HG03469 (cell line): ENCODE data around the gene CCIN.
"Not testable (repeated sequence)": the region's sequence is repeated elsewhere in the genome, so short reads cannot be mapped to it uniquely, and the experiment has no call there.

Source experiments
- ATAC-seq: cut with Tn5 transposase; IDR thresholded peaks from one replicate; pipeline ENCODE4 v1.9.1; 2021; ENCODE audit warnings: mild to moderate bottlenecking, moderate library complexity, moderate number of reproducible peaks; ENCODE audit not compliant: unreplicated experiment

Gene CCIN

GRCh38 chr9:36158122-36158521 is 11.1 kb upstream of the CCIN start:
- no peak for ATAC-seq

GRCh38 chr9:36158917-36159316 is 10.3 kb upstream of the CCIN start:
- no peak for ATAC-seq

- ATAC-seq = not testable (repeated sequence)
These were observed 9.7 kb upstream of the CCIN start for GRCh38 chr9:36159509-36159908.

DNA sequence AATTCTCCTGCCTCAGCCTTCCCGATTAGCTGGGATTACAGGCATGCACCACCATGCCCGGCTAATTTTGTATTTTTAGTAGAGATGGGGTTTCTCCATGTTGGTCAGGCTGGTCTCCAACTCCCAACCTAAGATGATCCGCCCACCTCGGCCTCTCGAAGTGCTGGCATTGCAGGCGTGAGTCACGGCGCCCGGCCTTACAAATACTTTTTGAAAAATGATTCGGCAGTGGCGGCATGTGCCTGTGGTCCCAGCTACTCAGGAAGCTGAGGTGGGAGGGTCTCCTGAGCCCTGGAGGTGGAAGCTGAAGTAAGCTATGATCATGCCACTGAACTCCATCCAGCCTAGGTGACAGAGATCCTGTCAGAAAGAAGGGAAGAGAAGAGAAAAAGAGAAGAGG is 9.1 kb upstream of the CCIN start:
- not testable (repeated sequence) for ATAC-seq

DNA sequence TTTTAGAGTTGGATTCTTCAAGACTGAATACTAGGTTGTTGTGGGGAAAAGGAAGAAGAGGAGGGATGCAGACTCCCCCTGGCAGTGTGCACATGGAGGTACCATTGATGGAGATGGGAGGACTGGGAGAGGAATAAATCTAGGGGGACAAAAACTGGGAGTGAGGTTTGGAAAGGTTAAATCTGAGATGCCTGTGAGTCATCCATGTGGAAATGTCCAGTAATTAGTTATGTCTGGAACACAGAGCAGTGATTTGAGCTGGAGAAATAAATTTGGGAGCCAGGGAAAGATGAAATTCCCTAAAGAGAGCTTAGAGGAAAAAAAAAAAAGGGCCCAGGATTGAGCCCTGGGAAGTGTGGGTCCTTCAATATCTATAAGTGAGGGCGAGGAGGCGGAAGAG is 8.0 kb upstream of the CCIN start:
- no peak for ATAC-seq

DNA sequence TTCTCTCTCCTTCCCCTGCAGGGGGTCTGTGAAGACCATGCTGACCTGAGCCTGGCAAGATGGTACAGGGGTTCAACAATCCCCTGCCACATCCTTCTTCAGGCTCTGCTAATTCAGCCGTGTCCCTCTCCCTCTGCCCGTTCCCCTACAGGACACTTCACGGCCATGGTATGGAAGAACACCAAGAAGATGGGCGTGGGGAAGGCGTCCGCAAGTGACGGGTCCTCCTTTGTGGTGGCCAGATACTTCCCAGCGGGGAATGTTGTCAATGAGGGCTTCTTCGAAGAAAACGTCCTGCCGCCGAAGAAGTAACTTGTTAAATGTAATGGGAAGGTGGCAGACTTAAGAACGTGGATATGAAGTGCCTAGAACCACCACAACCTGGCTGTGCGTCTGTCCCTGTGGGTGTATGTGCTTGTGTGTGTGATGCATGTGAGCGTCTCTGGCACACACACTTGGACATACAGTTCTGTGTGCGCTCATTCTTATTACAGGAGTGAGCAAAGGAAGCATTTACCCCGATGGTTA is 6.9 kb upstream of the CCIN start:
- ATAC-seq = no peak

GRCh38 chr9:36163049-36163785 is 6.0 kb upstream of the CCIN start:
- no peak for ATAC-seq

DNA sequence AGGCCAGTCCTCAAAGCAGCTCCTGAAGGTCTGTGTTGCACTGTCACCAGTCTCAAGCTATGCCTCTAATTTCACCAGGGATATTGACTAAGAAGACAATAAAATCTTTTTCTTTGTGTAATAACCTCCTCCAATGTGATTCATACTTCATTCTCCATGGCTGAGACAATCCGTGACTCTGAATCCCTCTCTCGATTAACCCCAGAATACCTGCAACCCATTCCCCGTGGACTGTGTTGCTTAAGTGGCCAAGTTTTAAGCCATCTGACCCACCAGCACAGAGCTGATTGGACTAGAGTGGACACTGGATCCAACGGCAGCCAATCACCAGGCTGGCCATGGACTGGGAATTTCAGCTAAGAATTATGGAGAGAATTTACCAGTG is 5.4 kb upstream of the CCIN start:
- ATAC-seq = no peak

GRCh38 chr9:36164372-36164771 is 4.8 kb upstream of the CCIN start:
- no peak for ATAC-seq

GRCh38 chr9:36164989-36165388 is 4.2 kb upstream of the CCIN start:
- ATAC-seq = no peak

- ATAC-seq = no peak
These were observed 3.4 kb upstream of the CCIN start for GRCh38 chr9:36165826-36166167.

DNA sequence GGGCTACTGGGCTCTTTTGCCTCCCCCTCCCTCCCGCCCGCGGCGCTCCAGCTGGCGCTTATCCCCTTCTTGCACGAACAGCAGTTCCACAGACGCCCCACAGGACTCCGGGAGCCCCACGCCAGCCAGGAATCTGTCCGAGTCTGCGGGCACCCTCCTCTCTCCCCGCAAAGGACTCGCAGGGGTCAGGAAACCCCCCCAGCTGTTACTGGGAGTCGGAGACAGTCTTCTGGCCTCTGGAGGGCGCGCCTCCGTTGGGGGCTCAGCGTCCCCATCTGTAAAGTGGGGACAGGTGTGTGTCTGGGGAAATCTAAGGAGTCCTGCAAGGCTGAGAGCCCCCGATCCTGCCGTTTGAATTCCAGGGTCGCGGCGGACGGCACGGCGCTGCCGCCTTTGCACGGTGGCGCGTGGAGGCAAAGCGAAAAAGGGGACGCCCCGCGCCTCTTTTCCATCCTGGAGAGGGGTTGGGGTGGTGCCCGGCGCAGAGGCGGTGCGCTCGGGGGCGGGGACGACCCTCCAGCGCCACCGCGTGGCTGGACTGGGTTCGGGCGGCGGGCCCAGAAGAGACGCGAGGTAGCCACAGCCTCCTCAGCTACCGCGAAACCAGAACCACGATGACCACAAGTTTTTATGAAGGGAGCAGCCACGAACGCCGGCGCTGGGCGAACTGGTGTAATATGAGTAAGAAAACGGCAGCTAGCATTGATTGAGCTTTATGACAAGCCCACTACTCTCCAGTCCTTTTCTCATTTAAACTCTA is 2.8 kb upstream of the CCIN start:
- ATAC-seq = no peak

- ATAC-seq = no peak
These were observed 520 bp downstream of the CCIN start for GRCh38 chr9:36169708-36170107.

DNA sequence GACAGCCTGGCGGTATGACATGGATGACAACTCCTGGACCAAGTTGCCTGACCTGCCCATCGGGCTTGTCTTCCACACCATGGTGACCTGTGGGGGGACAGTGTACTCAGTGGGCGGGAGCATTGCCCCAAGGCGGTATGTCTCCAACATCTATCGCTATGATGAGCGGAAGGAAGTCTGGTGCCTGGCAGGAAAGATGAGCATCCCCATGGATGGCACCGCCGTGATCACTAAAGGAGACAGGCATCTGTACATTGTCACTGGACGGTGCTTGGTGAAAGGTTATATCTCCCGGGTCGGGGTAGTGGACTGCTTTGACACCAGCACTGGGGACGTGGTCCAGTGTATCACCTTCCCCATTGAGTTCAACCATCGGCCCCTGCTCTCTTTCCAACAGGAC is 1.3 kb downstream of the CCIN start:
- no peak for ATAC-seq

DNA sequence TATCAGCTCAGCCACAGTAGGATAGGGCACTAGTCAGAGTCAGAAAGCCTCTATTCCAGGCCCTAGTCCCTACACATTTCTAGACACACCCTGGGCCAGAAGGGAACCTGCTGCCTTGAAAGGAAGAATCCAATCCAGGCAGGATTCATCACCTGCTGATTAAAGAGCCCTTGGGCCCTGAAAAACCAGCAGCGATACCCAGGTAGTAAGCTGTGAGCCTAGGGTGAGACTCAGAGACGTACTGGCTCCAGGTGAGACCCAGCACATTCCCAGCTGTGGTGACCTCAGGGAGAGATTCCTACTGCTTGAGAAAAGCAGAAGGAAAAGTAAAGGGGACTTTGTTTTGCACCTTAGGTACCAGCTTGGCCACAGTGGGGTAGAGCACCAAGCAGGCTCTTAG is 4.7 kb downstream of the CCIN start:
- ATAC-seq = no peak

DNA sequence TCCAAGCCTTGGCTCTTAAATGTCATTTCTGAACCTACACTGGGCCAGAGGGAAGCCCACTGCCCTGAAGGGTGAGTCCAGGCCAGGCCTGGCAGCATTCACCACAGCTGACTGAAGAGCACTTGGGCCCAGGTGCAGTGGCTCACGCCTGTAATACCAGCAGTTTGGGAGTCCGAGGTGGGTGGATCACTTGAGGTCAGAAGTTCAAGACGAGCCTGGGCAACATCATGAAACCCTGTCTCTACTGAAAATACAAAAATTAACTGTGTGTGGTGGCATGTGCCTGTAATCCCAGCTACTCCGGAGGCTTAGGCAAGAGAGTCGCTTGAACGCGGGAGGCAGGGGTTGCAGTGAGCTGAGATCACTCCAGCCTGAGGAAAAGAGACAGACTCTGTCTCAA is 5.1 kb downstream of the CCIN start:
- no peak for ATAC-seq

GRCh38 chr9:36174731-36175130 is 5.5 kb downstream of the CCIN start:
- no peak for ATAC-seq

- not testable (repeated sequence) for ATAC-seq
These were observed 6.0 kb downstream of the CCIN start for GRCh38 chr9:36175209-36175608.

DNA sequence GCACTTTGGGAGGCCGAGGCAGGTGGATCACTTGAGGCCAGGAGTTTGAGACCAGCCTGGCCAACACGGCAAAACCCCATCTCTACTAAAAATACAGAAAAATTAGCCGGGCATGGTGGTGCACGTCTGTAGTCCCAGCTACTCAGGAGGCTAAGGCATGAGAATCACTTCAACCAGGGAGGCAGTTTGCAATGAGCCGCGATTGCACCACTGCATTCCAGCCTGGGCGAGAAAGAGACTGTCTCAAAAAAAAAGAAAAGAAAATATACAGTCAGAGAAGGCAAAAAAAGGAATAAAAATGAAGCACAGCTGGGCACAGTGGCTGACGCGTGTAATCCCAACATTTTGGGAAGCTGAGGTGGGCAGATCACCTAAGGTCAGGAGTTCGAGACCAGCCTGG is 7.3 kb downstream of the CCIN start:
- not testable (repeated sequence) for ATAC-seq

DNA sequence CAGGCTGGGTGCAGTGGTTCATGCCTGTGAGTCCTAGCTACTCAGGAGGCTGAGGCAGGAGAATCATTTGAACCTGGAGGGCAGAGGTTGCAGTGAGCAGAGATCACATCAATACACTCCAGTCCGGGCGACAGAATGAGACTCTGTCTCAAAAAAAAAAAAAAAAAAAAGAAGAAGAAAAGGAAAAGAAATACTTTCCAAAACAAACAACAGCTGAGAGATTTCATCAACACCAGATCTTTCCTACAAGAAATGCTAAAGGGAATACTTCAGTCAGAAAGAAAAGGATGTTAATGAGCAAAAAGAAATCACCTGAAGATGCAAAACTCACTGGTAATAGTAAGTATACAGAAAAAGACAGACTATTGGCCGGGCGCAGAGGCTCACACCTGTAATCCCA is 8.4 kb downstream of the CCIN start:
- ATAC-seq = no peak

GRCh38 chr9:36180243-36180642 is 11.1 kb downstream of the CCIN start:
- not testable (repeated sequence) for ATAC-seq

GRCh38 chr9:36187414-36187813 is 18.2 kb downstream of the CCIN start:
- ATAC-seq = no peak
